Upper lobe of left lung (tissue), 6 donors: ENCODE data around the gene GALNT8. TPM values are rescaled to one million over a fixed set of nuclear protein-coding genes. Genes with fewer than 3 reads are reported as not detected.
A peak's percentile ranks its signal among the peaks of the same experiment; 100 is the strongest.

Source experiments
- ATAC-seq, 2 donors: fragments of 200-7000 bp; cut with Tn5 transposase; one replicate each; pipeline ENCODE4 v1.9.1; 2022; ENCODE audit warnings: mild to moderate bottlenecking in 2 of 2, moderate library complexity in 2 of 2; ENCODE audit not compliant: low FRiP score in 2 of 2
- DNase-seq, 2 donors: peaks; one replicate each; pipeline ENCODE4 v3.0.0-alpha.2; 2019 to 2020
- H3K27ac ChIP-seq, 4 donors: fragments of 200-600 bp; sonication (generic); one replicate each; pipeline ENCODE4 v1.5.1; 2016 to 2019
- H3K27me3 ChIP-seq, 4 donors: fragments of 200-600 bp; sonication (generic); one replicate each; pipeline ENCODE4 v1.5.1; 2017 to 2019
- H3K36me3 ChIP-seq, 4 donors: fragments of 200-600 bp; sonication (generic); one replicate each; pipeline ENCODE4 v1.5.1; 2016 to 2019
- H3K4me1 ChIP-seq, 4 donors: fragments of 200-600 bp; sonication (generic); one replicate each; pipeline ENCODE4 v1.5.1; 2018 to 2019
- H3K4me3 ChIP-seq, 4 donors: fragments of 200-600 bp; sonication (generic); one replicate each; pipeline ENCODE4 v1.5.1; 2017 to 2019; ENCODE audit warnings: mild to moderate bottlenecking in 2 of 4, moderate library complexity in 1 of 4
- H3K9me3 ChIP-seq, 4 donors: fragments of 200-600 bp; sonication (generic); one replicate each; pipeline ENCODE4 v1.5.1; 2018 to 2019
- CTCF ChIP-seq, 6 experiments: fragments of 450-650 bp in 4 of 6; fragments of 200-600 bp in 2 of 6; sonication (generic) in 2 of 6; IDR thresholded peaks; one replicate each; pipeline ENCODE4 v1.5.1; 2016 to 2019; ENCODE audit warnings: antibody characterized with exemption in 6 of 6
- EP300 ChIP-seq, 4 donors: sonication (generic); formaldehyde crosslinking; IDR thresholded peaks; one replicate each; pipeline ENCODE4 v1.5.1; 2017; ENCODE audit warnings: antibody characterized with exemption in 4 of 4, control low read depth in 2 of 4
- POLR2A ChIP-seq, 4 donors: fragments of 450-650 bp; IDR thresholded peaks; one replicate each; pipeline ENCODE4 v1.5.1; 2016 to 2017; ENCODE audit warnings: antibody characterized with exemption in 4 of 4, mild to moderate bottlenecking in 2 of 4
- POLR2AphosphoS5 ChIP-seq, 2 donors: sonication (generic); formaldehyde crosslinking; IDR thresholded peaks; one replicate each; pipeline ENCODE4 v1.5.1; 2017; ENCODE audit warnings: antibody characterized with exemption in 2 of 2
- WGBS, 2 donors: methylation state at CpG; one replicate each; pipeline ENCODE4 v1.1.5; 2017 to 2018; 5-methylcytosine and 5-hydroxymethylcytosine counted together
- total RNA-seq, 6 donors: library from RNA; depleted of rRNA in 4 of 6; stranded (reverse); fragments of >200 nt in 4 of 6; gene quantifications; one replicate each; pipeline versions ENCODE4 v1.1.0 to v1.2.1, GENCODE V29; 2016 to 2021
- donor health status: DM: no; HTN: no; CAD: no; lungs with moderate emphysema.
- donor health status: DM: no; HTN: yes; CAD: no; lungs with severe emphysema.

Gene GALNT8
- total RNA-seq, 6 donors from 2014 or later: 0.14 to 0.94 (median 0.59) TPM; not detected in 1

- no peaks in the 10 kb centered on the region for H3K4me1 ChIP-seq
- 80 to 82% methylated on average over 7 of the region's 7 CpGs for WGBS, 2 donors
- TF ChIP-seq EP300 (IDR thresholded peaks at IDR 0.05): no peak
- TF ChIP-seq POLR2A (IDR thresholded peaks at IDR 0.05): no peak
- no peak for TF ChIP-seq POLR2AphosphoS5 (IDR thresholded peaks at IDR 0.05)
- no peak for TF ChIP-seq CTCF (IDR thresholded peaks at IDR 0.05)
- H3K9me3 ChIP-seq: no peaks in the 10 kb centered on the region
- no peaks in the 10 kb centered on the region for H3K27me3 ChIP-seq
- no peak for ATAC-seq
- no peak overlapping the region for H3K4me3 ChIP-seq
- no peak for DNase-seq
- H3K27ac ChIP-seq: no peak overlapping the region
- no peaks in the 10 kb centered on the region for H3K36me3 ChIP-seq
Observed at GRCh38 chr12:4762773-4763172, 42.6 kb downstream of the GALNT8 start.

- peak in 1 of 2 donors; percentile 72 for ATAC-seq
Observed at GRCh38 chr12:4763549-4763948, 43.3 kb downstream of the GALNT8 start.

DNA sequence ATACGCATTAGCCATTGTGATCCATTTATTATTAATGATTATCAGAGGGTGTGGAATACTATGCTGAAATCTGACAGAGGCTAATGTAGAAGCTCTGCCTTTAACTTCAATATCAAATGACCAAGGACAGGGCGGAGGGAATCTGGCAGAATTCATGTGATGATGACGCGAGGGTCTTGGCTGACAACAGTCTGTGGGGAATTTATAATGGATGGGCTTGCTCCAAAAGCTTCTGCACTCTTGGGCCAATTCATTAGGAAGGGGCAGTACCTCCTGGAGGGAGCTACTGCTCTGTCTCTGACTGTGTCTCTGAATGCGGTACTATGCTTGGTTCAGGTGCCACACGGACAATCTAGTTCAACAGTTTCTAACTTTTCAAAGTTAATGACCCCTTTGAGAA lies 46.2 kb downstream of the GALNT8 start:
- no peaks in the 10 kb centered on the region for H3K9me3 ChIP-seq
- ATAC-seq (peak in 1 of 2 donors; percentile 63), DNase-seq (no peak)
- no peak for TF ChIP-seq POLR2A (IDR thresholded peaks at IDR 0.05)
- TF ChIP-seq EP300 (IDR thresholded peaks at IDR 0.05): no peak
- TF ChIP-seq CTCF (IDR thresholded peaks at IDR 0.05): no peak
- no peak for TF ChIP-seq POLR2AphosphoS5 (IDR thresholded peaks at IDR 0.05)
- H3K4me3 ChIP-seq: no peak overlapping the region
- WGBS, 2 donors: 86 to 89% methylated on average over 6 of the region's 6 CpGs
- H3K4me1 ChIP-seq: no peaks in the 10 kb centered on the region
- no peaks in the 10 kb centered on the region for H3K36me3 ChIP-seq
- no peaks in the 10 kb centered on the region for H3K27me3 ChIP-seq
- no peak overlapping the region for H3K27ac ChIP-seq

More at GRCh38 chr12:4763549-4763948, 43.3 kb downstream of the GALNT8 start:
- Histone ChIP-seq H3K9me3 (no peaks in the 10 kb centered on the region), H3K4me1 (no peaks in the 10 kb centered on the region), H3K27me3 (no peaks in the 10 kb centered on the region), H3K36me3 (no peaks in the 10 kb centered on the region), H3K27ac (no peak overlapping the region), H3K4me3 (peak overlapping the region in 1 of 4 donors; percentile 5)
- 47 to 50% methylated on average over 10 to 18 of the region's 18 CpGs for WGBS, 2 donors
- peak; percentile 46 to 70 for DNase-seq
- peak in 1 of 6 experiments; percentile 12 for TF ChIP-seq CTCF (IDR thresholded peaks at IDR 0.05)
- no peak for TF ChIP-seq POLR2A (IDR thresholded peaks at IDR 0.05)
- TF ChIP-seq POLR2AphosphoS5 (IDR thresholded peaks at IDR 0.05): no peak

DNA sequence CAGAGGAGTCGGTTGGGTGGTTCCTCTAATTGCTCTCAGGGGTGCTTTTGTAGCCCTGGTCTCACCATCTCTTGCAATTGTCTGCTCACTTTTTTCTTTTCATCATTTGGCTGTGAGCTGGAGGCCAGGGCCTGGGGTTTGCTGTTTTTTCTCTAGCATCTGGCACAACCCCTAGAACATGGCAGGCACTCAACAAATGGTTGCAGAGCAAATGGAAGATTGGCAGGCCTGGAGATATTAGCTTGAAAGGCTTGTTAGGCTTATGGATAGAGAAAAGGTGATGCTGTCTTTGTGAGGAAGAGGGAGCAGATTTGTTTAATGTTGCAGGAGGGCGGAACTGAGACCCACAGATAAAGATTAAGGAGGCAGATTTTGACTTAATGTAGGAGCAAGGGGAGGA lies 47.0 kb downstream of the GALNT8 start:
- TF ChIP-seq CTCF (IDR thresholded peaks at IDR 0.05) (no peak), EP300 (IDR thresholded peaks at IDR 0.05) (no peak), POLR2AphosphoS5 (IDR thresholded peaks at IDR 0.05) (no peak), POLR2A (IDR thresholded peaks at IDR 0.05) (no peak)
- Histone ChIP-seq H3K4me1 (no peaks in the 10 kb centered on the region), H3K9me3 (no peaks in the 10 kb centered on the region), H3K4me3 (no peak overlapping the region), H3K27ac (no peak overlapping the region), H3K27me3 (no peaks in the 10 kb centered on the region), H3K36me3 (no peaks in the 10 kb centered on the region)
- ATAC-seq (no peak), DNase-seq (no peak)
- 85 to 86% methylated on average over 2 of the region's 2 CpGs for WGBS, 2 donors

DNA sequence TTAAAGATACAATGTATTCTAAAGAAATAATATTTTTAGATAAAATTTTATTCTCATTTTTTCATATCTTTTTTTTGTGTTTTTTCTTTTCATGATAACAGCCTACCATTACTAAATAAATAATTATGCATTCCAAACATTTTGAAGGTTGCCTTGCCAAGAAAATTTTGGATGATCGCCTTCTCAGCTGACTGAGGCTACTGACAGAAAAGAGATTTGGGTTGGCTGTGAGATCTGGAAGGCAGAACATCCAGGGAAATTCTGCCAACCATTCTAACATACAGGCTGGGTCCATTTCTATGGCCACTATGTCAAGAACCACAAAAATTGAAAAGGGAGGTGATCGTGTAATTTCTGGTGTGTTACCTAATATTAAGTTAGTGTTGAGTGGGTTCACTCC lies 48.1 kb downstream of the GALNT8 start:
- Histone ChIP-seq H3K4me1 (no peaks in the 10 kb centered on the region), H3K36me3 (no peaks in the 10 kb centered on the region), H3K4me3 (no peak overlapping the region), H3K27ac (no peak overlapping the region), H3K9me3 (no peaks in the 10 kb centered on the region), H3K27me3 (no peaks in the 10 kb centered on the region)
- WGBS, 2 donors: 62 to 75% methylated on average over 2 of the region's 2 CpGs
- no peak for ATAC-seq
- TF ChIP-seq POLR2A (IDR thresholded peaks at IDR 0.05): no peak
- TF ChIP-seq EP300 (IDR thresholded peaks at IDR 0.05): no peak
- TF ChIP-seq CTCF (IDR thresholded peaks at IDR 0.05): no peak
- no peak for TF ChIP-seq POLR2AphosphoS5 (IDR thresholded peaks at IDR 0.05)
- no peak for DNase-seq
